Activated T-helper 2 cell treated with anti-CD3 and anti-CD28 coated beads, Interferon-gamma antibody, Interleukin-2, Interleukin-4, amounts not matched to agents 10 μg/mL and 5 μg/mL and 100 μg/mL, durations not matched to agents 14 hours and 24 hours and 36 hours (primary cell): Measurements from ENCODE around the gene PSEN1. TPM values are rescaled to one million over a fixed set of nuclear protein-coding genes. Genes with fewer than 3 reads are reported as not detected.

Experiments
- DNase-seq: peaks from one replicate; pipeline ENCODE4 v3.0.0; 2021; ENCODE audit warnings: low spot score
- H3K27ac Mint-ChIP-seq: one replicate; pipeline ENCODE4 v1.8.0; 2021; ENCODE audit warnings: mixed read lengths
- H3K27me3 Mint-ChIP-seq: one replicate; pipeline ENCODE4 v1.8.0; 2021; ENCODE audit warnings: low read depth, mixed read lengths
- H3K36me3 Mint-ChIP-seq: one replicate; pipeline ENCODE4 v1.8.0; 2021; ENCODE audit warnings: low read depth, mixed read lengths
- H3K4me1 Mint-ChIP-seq: one replicate; pipeline ENCODE4 v1.8.0; 2021; ENCODE audit warnings: low read depth, mixed read lengths
- H3K4me3 Mint-ChIP-seq: one replicate; pipeline ENCODE4 v1.8.0; 2021; ENCODE audit warnings: low read depth, mild to moderate bottlenecking, moderate library complexity, mixed read lengths
- H3K9me3 Mint-ChIP-seq: one replicate; pipeline ENCODE4 v1.8.0; 2021; ENCODE audit warnings: mixed read lengths
- intact Hi-C: fragments of 100-400 bp; cut with micrococcal nuclease; formaldehyde crosslinking; loops from one replicate; pipeline ENCODE4 v1.15.1; 2023
- total RNA-seq: library from RNA; stranded (reverse); gene quantifications from 2 replicates; pipeline ENCODE4 v1.2.3, GENCODE V29; 2022

Gene PSEN1
- total RNA-seq, 1 donor from 2014 or later = 36.5 TPM

GRCh38 chr14:73208390-73208789 is 72.1 kb downstream of the PSEN1 start:
- Mint-ChIP-seq H3K9me3 (peaks cover 9% of the 10 kb centered on the region), H3K27ac (no peak overlapping the region), H3K4me1 (peaks cover 1% of the 10 kb centered on the region), H3K36me3 (peaks cover 77% of the 10 kb centered on the region), H3K27me3 (no peaks in the 10 kb centered on the region), H3K4me3 (no peak overlapping the region)
- no peak for DNase-seq
- intact Hi-C loops = no loop called here

- H3K27ac Mint-ChIP-seq = no peak overlapping the region
- H3K4me1 Mint-ChIP-seq = peaks cover 1% of the 10 kb centered on the region
- H3K36me3 Mint-ChIP-seq = peaks cover 77% of the 10 kb centered on the region
- H3K4me3 Mint-ChIP-seq = no peak overlapping the region
- no peak for DNase-seq
- intact Hi-C loops = no loop called here
- H3K9me3 Mint-ChIP-seq = peaks cover 9% of the 10 kb centered on the region
- no peaks in the 10 kb centered on the region for H3K27me3 Mint-ChIP-seq
These were observed 72.5 kb downstream of the PSEN1 start for GRCh38 chr14:73208846-73209245.

GRCh38 chr14:73209953-73210352 is 73.6 kb downstream of the PSEN1 start:
- intact Hi-C loops = no loop called here
- H3K9me3 Mint-ChIP-seq = peaks cover 9% of the 10 kb centered on the region
- no peaks in the 10 kb centered on the region for H3K4me1 Mint-ChIP-seq
- no peak overlapping the region for H3K4me3 Mint-ChIP-seq
- peaks cover 78% of the 10 kb centered on the region for H3K36me3 Mint-ChIP-seq
- H3K27ac Mint-ChIP-seq = no peak overlapping the region
- no peak for DNase-seq
- no peaks in the 10 kb centered on the region for H3K27me3 Mint-ChIP-seq

- H3K4me1 Mint-ChIP-seq = no peaks in the 10 kb centered on the region
- no peak for DNase-seq
- no peaks in the 10 kb centered on the region for H3K27me3 Mint-ChIP-seq
- intact Hi-C loops = no loop called here
- H3K4me3 Mint-ChIP-seq = no peak overlapping the region
- peaks cover 9% of the 10 kb centered on the region for H3K9me3 Mint-ChIP-seq
- H3K36me3 Mint-ChIP-seq = peaks cover 69% of the 10 kb centered on the region
- no peak overlapping the region for H3K27ac Mint-ChIP-seq
These were observed 75.1 kb downstream of the PSEN1 start for GRCh38 chr14:73211251-73212040.

GRCh38 chr14:73216030-73216429 is 79.7 kb downstream of the PSEN1 start:
- H3K9me3 Mint-ChIP-seq = no peaks in the 10 kb centered on the region
- no peak overlapping the region for H3K4me3 Mint-ChIP-seq
- intact Hi-C loops = no loop called here
- DNase-seq = no peak
- no peaks in the 10 kb centered on the region for H3K4me1 Mint-ChIP-seq
- H3K27me3 Mint-ChIP-seq = no peaks in the 10 kb centered on the region
- peaks cover 64% of the 10 kb centered on the region for H3K36me3 Mint-ChIP-seq
- no peak overlapping the region for H3K27ac Mint-ChIP-seq

- Mint-ChIP-seq H3K27ac (no peak overlapping the region), H3K4me3 (no peak overlapping the region), H3K27me3 (no peaks in the 10 kb centered on the region), H3K36me3 (peaks cover 70% of the 10 kb centered on the region), H3K9me3 (no peaks in the 10 kb centered on the region), H3K4me1 (peaks cover 9% of the 10 kb centered on the region)
- intact Hi-C loops = no loop called here
- no peak for DNase-seq
These were observed 81.1 kb downstream of the PSEN1 start for GRCh38 chr14:73217411-73217810.

- Mint-ChIP-seq H3K36me3 (peaks cover 57% of the 10 kb centered on the region), H3K27me3 (no peaks in the 10 kb centered on the region), H3K27ac (no peak overlapping the region), H3K9me3 (no peaks in the 10 kb centered on the region), H3K4me3 (no peak overlapping the region), H3K4me1 (peaks cover 11% of the 10 kb centered on the region)
- DNase-seq = no peak
- intact Hi-C loops = no loop called here
These were observed 83.8 kb downstream of the PSEN1 start for GRCh38 chr14:73220061-73220460.

- Mint-ChIP-seq H3K36me3 (peaks cover 57% of the 10 kb centered on the region), H3K27me3 (no peaks in the 10 kb centered on the region), H3K27ac (no peak overlapping the region), H3K4me3 (no peak overlapping the region), H3K4me1 (peaks cover 11% of the 10 kb centered on the region), H3K9me3 (no peaks in the 10 kb centered on the region)
- intact Hi-C loops = no loop called here
- DNase-seq = no peak
These were observed 84.3 kb downstream of the PSEN1 start for GRCh38 chr14:73220634-73221033.

- peaks cover 51% of the 10 kb centered on the region for H3K36me3 Mint-ChIP-seq
- H3K9me3 Mint-ChIP-seq = no peaks in the 10 kb centered on the region
- intact Hi-C loops = no loop called here
- peaks cover 11% of the 10 kb centered on the region for H3K4me1 Mint-ChIP-seq
- no peaks in the 10 kb centered on the region for H3K27me3 Mint-ChIP-seq
- DNase-seq = no peak
- H3K27ac Mint-ChIP-seq = no peak overlapping the region
- H3K4me3 Mint-ChIP-seq = no peak overlapping the region
These were observed 85.6 kb downstream of the PSEN1 start for GRCh38 chr14:73221945-73222344.

- DNase-seq = no peak
- no peak overlapping the region for H3K4me3 Mint-ChIP-seq
- intact Hi-C loops = no loop called here
- peaks cover 11% of the 10 kb centered on the region for H3K4me1 Mint-ChIP-seq
- H3K27ac Mint-ChIP-seq = no peak overlapping the region
- H3K36me3 Mint-ChIP-seq = peaks cover 45% of the 10 kb centered on the region
- no peaks in the 10 kb centered on the region for H3K27me3 Mint-ChIP-seq
- H3K9me3 Mint-ChIP-seq = no peaks in the 10 kb centered on the region
These were observed 86.7 kb downstream of the PSEN1 start for GRCh38 chr14:73223049-73223448.

GRCh38 chr14:73225496-73225895 is 89.2 kb downstream of the PSEN1 start:
- H3K36me3 Mint-ChIP-seq = peaks cover 23% of the 10 kb centered on the region
- no peaks in the 10 kb centered on the region for H3K9me3 Mint-ChIP-seq
- intact Hi-C loops = no loop called here
- H3K4me3 Mint-ChIP-seq = no peak overlapping the region
- H3K27me3 Mint-ChIP-seq = no peaks in the 10 kb centered on the region
- peaks cover 11% of the 10 kb centered on the region for H3K4me1 Mint-ChIP-seq
- no peak for DNase-seq
- no peak overlapping the region for H3K27ac Mint-ChIP-seq

- Mint-ChIP-seq H3K27me3 (peaks cover 2% of the 10 kb centered on the region), H3K9me3 (no peaks in the 10 kb centered on the region), H3K27ac (no peak overlapping the region), H3K4me3 (no peak overlapping the region), H3K36me3 (peaks cover under 1% of the 10 kb centered on the region), H3K4me1 (no peaks in the 10 kb centered on the region)
- no peak for DNase-seq
- intact Hi-C loops = no loop called here
These were observed 91.8 kb downstream of the PSEN1 start for GRCh38 chr14:73227812-73228781.

- Mint-ChIP-seq H3K9me3 (no peaks in the 10 kb centered on the region), H3K27ac (no peak overlapping the region), H3K27me3 (peaks cover 18% of the 10 kb centered on the region), H3K4me1 (no peaks in the 10 kb centered on the region), H3K4me3 (no peak overlapping the region), H3K36me3 (no peaks in the 10 kb centered on the region)
- intact Hi-C loops = no loop called here
- DNase-seq = no peak
These were observed 93.7 kb downstream of the PSEN1 start for GRCh38 chr14:73230051-73230450.
